Measurements from ENCODE around the gene NOTCH1.
"Not testable (repeated sequence)": the region's sequence is repeated elsewhere in the genome, so short reads cannot be mapped to it uniquely, and the experiment has no call there.

Gene NOTCH1

DNA sequence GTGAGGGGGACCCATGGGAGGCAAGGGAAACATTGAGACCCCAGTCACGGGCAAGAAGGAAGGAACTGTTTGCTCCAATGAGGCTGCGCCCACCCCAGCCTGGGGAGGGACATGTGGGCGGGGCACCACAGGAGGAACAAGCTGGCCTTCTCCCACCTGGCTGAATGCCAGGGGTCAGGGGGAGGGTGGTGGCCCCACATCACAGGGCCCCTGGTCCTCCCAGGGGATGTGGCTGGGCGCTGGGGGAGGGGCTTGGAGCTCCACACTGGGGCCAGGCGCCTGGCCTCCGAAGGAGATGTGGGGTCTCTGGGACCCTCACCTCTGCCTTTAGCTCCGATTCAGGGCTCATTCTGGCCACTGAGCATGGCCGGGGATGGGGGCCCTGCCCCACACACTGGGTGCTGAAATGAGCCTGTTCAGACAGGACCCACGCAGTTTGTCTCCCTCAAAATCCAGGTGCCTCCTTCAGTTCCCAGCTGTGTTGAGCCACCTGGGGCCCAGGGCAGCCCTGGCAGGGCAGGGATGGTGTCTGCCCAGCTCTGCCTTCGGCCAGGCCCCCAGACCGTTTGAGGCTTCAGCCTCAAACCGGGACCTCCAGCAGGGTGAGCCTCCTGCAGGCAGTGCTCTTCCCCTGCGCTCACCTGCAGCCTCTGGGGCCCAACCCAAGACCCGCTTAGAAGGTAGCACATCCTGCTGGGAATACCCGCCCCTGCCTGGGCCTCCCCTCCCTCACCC lies 33.2 kb upstream of the NOTCH1 start:
- DNase-seq, result no peak

DNA sequence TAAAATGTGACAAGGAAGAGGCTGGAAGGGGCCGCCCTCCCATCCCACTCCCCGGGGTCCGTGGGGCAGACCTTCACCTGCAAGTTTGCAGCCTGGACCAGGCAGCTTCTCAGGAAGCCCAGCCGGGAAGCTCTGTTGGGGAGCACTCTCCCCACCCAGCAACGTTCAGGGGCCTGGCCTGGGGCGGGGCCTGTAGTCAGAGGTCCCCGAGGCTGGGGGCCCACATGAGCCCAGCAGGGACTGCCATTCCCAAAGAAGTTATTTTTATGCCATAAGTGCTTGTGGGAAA lies 32.7 kb upstream of the NOTCH1 start:
- DNase-seq, result no peak

DNA sequence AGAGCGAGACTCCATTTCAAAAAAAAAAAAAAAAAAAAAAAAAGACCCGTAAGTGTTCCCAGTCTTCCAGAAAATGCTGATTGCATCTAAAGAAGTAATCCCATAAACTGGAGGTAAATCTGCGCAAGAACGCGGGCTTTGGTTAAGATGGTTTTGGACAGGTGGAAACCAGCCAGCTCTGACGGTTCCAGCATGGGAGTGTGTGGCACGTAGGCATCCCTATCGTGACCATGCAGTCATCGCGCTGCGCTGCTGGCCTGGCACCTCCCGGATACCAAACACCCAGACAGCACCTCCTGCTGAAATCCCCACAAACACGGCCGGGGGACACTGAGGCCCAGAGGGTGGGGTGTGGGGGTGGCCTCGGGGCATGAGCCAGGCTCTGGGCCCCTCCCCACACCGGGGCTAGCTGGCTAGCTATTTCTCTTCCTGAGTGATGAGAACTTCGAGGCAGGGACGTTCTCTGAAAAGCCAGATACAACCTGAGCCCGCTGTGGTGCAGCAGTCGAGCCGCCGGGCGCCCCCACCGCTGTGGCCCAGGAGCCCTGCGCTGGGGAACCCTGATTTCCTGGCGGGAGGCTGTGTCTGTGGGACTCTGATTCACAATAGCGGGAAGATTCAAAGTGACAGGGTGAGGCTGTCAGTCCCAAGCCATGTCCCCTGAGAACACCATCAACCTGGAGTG lies 32.2 kb upstream of the NOTCH1 start:
- DNase-seq, result no peak

DNA sequence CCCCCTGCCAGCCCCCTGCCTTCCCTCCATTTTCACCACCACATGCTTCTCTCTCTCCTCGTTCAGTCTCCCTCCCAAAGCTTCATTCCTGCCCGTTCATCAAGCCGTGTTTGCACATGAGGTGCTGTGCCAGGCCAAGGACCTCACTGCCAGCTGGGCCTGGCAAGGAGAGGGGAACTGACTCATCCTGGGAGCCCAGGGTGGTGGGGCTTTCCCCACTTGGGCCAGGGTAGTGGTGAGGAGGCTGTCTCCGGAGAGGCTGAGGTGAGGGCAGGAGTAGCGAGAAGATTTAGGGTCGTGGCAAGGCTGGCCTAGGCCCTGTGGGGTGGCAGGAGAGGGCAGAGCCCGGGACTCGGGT lies 30.4 kb upstream of the NOTCH1 start:
- no peak for DNase-seq

DNA sequence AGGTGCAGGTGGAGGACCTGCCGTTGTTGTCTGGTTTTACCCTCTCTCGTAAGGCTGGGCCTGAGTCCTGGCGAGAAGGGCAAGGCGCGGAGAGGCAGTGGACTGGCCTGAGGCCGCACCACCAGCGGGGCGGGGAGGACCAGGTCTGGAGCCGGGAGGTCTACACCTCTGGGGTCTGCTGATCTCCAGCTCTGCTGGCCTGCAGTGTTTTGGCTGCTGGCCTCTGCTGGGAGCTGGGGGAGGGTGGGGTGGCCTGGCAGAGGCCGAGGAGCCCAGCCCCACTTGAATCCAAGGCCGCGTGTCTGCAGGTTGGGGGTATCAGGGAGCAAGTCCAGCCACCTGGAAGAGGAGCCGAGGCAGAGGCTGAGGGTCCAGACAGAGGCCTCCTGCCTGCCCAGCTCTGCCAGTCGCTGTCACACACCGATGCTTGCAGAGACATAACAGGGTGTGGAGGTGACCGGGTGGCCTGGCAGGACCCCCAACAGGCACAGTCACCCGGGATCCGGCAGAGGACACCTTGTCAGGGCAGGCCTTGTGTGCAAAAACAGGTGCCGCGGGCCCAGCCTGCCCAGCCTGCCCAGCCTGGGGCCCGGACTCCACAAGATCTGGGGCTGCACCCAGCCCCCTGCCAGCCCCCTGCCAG lies 29.9 kb upstream of the NOTCH1 start:
- DNase-seq, result no peak

DNA sequence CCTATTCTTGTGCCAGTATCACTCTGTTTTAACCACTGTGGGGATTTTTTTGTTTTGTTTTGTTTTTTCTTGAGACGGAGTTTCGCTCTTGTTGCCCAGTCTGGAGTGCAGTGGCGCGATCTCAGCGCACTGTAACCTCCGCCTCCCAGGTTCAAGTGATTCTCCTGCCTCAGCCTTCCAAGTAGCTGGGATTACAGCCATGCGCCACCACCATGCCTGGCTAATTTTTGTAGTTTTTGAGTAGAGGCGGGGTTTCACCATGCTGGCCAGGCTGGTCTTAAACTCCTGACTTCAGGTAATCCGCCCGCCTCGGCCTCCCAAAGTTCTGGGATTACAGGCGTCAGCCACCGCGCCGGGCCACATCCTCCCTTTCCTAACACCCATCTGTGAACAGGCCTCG lies 28.8 kb upstream of the NOTCH1 start:
- DNase-seq, result not testable (repeated sequence)

DNA sequence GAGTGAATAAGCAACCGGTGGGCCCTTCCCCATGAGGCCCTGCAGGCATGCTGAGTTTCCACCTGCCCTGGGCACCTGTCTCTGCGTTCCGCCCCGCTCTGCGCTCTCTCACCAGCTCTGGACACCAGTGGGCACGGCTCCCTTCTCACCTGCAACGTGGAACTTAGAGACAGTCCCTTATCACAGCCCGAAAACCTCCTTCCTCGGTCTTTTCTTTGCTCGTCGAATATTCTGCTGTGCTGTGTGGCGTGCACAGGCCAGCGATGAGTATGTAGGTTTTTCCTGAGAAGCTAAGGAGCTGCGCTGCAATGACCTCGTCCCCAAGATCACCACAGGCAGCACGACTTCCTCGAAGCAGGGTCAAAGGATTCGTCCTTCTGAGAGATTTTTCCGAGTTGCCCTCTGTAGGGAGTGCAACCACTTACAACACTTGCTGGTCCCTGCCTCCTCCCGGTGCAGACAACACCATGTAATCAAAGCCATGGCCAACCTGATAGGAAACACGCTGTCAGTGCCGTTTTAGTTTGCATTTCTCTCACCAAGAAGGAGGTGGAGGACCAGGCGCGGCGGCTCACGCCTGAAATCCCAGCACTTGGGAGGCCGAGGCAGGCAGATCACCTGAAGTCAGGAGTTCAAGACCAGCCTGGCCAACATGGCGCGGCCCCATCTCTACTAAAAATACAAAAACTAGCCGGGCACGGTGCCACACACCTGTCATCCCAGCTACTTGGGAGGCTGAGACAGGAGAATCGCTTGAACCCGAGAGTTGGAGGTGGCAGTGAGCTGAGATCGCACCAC lies 27.2 kb upstream of the NOTCH1 start:
- DNase-seq, result no peak

DNA sequence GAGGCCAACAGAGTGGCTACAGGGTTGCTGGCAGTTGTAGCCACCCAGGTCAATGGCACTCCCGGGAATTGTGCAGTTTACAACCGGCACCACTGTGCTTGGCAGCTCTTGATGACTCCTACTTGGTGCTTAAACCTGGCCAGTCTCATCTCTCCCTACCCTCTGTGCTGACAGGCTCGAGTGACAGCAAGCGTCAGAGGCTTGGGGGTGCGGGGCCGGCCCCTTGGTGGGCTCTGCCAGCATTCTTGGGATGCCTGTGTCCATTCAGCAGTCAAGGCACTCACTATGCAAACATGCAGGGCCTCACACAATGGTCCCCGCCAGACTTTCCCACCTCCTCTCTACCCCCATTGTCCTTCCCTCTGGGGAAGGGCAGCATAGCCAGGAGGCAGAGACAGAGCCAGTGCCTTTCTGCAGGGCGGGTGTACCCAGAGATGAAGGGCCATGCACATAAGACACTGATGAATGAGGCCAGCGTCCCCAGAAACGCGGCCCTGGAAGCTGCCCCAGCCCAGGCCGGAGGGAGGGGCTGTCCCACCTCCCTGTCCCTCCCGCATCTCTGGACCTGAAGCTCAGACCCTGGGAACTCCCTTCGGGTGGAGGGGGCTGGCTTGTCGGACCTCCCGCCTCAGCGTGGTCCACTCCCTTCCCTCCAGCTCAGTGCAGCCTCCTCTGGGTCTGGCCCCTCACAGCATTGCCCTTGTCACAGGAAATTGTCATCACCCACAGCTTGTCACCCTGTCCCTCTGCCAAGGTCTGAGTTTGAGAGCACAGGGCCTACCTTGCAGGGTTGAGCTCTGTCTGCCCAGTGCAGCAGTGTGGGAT lies 26.4 kb upstream of the NOTCH1 start:
- no peak for DNase-seq

DNA sequence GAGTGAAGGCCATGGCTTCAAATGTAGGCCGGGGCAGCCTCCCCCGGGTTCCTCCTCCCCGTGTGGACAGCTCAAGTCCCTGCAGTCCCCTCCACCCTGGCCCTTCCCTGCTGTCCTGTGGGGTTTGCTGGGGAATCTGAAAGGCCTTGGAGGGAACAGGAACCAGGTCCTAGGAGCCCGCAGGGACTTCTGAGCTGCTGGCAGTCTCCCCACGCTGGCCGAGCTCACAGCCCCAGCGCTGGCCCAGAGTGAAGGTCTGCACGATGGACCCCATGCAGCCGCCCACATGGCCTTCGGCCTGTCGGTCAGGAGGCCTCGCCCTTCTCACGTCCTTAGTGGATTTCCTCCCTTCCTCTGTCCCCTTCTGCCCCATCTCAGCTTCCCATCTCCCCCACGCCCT lies 25.7 kb upstream of the NOTCH1 start:
- DNase-seq, result no peak

DNA sequence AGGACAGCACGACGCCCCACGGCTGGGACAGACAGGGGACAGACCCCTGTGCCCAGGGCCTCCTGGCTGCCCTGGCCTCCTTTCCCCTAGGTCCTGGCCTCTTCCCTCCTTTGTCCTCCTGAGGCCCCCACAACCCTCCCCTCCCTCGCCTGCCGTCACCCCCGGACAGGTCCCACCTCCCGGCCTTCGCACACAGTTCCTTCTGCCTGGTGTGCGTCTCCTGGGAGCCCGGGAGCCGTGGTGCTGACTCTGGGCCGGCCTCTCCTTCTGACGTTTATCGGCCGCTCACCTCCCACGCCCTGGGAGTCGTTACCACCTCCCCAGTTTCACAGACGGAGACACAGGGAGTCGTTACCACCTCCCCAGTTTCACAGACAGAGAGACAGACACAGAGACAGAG lies 25.1 kb upstream of the NOTCH1 start:
- DNase-seq, result no peak

DNA sequence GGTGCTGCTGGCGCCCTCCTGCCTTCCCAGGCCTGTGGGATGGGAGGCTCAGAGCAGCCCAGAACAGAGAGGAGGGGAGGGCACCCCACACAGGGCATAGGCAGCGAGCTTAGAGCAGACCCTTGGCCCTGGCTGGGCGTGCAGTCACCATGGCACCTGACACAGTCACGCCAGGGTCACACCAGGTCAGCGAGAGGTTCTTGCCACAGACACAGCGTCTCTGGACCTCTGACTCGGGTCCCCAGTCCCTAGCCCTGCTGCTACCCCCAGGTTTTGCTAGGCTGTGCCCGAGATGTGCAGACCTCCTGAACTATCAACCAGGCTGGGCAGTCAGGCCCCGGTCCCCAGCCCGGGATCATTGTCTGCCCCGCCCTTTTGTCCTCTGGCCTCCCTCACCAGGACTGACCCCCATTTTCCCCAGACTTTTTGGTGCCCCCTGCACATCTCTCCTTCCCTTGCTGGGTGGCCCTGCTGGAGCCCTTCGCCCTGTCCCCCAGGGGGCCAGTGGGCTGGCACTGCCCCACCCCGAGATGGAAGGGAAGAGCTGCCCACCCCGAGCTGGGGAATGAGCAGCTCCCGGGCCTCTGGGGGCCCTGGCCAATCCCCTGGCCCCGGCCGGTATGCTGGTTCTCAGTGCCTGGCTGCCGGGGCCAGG lies 24.5 kb upstream of the NOTCH1 start:
- no peak for DNase-seq

DNA sequence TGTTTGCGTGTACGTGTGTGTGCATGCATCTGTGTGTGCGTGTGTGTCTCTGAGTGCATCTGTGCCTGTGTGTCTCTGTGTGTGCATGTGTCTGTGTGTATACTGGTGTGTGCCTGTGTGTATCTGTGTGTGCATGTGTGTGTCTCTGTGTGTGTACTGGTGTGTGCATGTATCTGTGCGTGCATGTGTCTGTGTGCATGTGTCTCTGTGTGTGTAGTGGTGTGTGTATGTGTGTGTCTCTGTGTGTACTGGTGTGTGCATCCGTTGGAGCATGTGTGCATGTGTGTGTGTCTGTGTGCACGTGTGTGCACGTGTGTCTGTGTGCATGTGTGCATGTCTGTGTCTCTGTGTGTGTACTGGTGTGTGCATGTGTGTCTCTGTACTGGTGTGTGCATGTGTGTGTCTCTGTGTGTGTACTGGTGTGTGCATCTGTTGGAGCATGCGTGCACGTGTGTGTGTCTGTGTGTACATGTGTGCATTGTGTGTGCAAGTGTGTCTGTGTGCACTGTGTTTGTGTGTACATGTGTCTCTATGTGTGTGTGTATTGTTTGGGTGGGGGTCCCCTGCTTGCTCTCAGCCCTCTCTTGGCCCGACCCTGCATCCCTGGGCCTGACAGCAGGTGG lies 23.8 kb upstream of the NOTCH1 start:
- no peak for DNase-seq

DNA sequence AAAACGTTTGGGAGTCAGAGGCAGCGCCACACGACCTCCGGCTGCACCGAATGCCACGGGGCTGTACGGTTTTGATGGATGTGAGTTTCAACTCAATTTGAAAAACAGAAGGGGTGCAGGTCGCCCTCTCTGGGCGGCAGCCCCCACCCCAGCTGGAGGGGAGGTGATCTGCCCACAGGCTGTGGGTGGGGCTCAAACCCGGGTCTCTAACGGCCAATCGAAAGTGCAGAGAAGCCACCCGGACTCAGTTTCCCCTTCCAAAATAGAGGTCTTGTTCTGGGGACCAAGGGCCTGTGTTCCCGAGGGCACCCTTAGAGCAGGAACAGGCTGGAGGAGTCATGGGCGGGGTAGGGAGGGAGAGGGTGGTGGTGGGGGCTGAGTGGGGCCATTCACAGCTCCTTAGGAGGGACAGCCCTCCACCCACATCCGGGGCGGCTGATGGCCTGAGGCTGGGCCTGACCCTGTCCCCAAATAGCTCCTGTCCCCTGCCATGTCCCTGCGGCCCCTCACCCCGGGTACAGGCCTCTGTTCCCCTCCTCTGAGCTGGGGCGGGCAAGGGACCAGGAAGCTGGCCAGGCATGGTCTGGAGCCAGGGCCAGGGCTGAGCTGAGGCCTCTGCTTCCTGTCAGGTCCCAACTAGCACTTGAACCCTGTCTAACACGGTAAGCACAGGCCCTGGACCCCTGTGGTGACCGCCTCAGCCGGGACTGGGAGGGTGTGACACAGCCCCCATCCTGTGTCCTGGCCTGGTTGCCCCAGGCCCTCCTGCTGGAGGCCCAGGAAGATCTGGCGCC lies 22.6 kb upstream of the NOTCH1 start:
- DNase-seq, result no peak

DNA sequence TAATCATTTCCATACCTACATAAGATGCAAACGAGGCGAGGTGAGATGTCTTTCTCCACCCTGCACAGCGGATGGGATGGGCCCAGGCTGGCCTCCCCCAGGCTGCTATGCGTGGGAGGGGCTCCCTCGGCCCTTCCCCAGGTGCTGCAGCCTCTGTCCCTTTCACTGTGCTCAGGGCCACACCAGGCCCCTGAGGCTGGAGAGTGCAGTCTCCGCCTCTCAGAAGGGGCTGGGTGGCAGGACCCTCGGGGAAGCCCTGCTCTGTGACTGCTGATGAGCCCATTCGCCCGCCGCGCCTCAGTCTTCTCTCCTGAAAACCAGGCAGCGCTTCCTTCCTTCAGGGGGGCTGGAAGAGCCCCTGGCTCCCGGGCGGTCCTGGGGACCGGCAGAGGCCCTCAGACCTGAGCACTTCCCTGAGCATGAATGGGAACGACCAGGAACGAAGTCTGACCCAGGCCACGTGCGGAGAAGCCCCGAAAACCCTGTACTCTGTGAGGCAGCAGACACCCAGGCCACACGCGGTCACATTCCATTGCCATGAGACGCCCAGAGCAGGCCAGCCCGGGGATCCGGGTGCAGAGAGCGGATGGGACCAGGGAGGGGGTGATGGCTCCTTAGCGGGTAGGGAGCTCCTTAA lies 21.9 kb upstream of the NOTCH1 start:
- no peak for DNase-seq

DNA sequence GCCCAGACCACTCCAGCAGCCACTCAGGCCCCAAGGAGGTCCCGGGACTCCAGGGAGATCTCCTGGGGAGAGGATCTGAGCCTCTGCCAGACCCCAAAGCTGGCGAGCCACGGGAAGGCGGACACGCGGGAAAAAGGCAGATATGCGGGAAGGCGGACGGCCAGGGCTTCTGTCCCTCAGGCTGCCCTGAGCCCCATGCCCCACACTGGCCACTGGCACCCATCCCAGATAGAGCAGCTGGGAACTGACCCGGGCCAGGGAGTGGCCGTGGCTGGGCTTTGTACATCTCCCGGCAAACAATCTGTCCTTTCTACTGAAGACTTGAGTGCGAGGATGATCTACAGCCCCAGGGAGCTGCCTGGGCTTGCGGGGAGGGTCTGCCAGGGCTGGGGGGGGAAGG lies 21.1 kb upstream of the NOTCH1 start:
- no peak for DNase-seq

DNA sequence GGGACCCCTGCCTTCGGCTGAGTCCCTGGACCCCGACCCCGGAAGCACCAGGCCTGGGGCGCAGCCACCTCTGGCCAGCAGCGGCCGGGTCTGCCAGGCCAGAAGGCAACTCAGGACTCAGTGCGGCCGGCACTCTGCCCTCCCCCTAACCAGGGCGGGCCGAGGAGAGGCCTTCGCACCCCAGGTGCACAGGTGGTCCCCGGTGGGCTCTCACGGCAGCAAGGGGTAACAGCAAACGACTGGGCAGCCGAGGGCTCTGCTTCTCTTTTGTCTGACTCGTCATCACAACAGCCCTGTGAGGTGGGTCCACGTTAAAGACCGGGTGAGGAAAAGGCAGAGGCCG lies 20.7 kb upstream of the NOTCH1 start:
- DNase-seq, result no peak

DNA sequence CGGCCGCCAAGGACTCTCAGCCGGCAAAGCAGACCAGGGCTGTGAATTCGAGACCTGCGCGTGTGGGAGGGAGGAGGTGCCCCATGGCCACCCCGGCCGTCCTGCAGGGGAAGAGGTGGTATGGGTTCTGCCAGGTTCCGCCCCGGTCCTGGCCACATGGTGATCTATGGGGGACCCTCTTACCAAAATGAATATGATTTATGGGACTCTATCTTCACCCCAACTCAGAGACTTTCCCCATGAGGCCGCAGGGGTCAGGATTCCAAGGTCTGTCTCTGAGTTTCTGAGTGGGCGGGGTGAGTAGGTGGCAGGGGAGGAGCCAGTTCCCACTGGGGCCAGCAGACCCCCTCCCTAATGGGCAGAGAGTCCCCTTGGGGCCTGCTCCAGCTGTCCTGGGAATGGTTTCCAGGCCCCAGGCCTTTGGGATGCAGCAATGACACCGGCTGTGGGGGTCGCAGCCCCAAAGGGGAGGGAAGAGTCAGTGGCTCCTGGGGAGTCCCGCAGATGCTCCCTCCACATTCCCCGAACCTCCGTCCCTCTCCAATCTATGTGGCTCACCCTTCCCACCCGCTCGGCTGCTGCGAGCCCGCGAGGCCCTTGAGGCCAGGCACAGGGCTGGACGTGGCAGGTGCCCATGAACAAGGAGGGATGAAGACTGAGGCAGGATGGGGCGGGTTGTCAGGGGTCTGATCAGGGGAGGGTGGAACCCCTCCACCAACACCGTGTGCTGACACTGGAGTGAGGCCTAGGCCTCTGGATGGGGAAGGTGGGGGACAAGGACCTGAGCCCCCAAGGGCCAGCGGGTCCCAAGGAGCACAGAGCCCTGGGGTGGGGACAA lies 20.1 kb upstream of the NOTCH1 start:
- no peak for DNase-seq

DNA sequence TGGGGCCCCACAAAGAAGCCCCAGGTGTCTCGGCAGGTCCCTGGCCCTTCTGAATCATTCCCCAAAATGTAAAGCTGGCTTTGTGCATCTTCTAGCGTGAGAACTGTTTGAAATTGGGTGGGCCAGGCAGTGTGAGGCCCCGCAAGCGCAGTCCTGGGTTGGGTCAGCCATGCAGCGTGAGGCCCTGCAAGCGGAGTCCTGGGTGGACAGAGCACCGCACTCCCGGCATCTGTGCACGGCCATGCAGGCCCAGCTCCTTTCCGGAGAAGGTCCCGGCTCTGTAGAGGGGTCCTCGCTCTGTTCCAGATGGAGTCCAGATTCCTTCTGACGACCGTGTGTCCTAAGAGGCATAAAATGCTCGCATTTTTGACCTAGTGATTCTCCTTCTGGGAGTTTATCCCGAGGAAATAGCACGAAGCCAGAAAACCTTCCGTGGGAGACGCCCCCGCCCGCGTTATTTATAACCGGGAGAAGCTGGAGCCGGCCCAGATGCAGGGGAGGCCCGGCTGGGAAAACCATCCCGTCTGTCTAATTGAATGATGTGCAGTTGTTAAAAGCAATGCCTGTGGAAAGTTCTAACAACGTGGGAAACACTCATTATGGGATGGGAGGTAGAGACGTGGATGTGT lies 19.4 kb upstream of the NOTCH1 start:
- DNase-seq, result no peak

DNA sequence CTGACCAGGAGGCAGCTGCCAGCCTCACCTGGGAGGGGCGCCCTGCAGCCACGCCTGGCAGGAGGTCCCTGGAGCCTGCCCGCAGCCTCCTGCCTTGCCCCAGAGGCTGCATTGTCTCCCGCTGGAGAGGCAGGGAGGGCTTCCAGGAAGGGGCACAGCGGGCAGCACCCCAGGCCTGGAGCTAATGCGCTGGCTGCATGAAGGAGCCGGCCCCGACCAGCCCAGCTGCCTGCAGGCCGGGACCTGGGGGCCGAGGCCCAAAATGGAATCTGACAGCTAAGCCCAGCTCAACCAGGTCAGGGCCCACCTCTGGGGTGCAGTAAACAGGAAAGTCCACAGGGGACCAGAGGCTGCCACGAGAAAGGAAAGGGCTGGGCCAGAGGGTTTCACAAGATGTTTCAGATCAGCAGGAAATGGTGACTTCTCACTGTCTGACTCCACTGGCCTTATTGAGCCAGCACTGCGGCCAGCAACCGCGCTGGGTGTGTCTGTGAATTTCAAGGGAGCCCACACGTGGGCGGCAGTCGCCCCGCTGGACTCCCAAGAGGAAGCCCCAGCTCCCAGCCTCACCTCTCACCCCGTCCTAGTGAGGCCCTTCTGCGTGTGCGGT lies 18.6 kb upstream of the NOTCH1 start:
- DNase-seq, result no peak

All from NCI-H1105 (cell line).